Stomach smooth muscle (tissue), 2 donors: Measurements from ENCODE around the gene RPAP3.
"Not testable (repeated sequence)": the region's sequence is repeated elsewhere in the genome, so short reads cannot be mapped to it uniquely, and the experiment has no call there.

ENCODE experiments used
- H3K27ac ChIP-seq: one replicate; pipeline ENCODE4 v1.7.0; 2013; ENCODE audit warnings: mild to moderate bottlenecking, low read length, inconsistent platforms
- H3K27me3 ChIP-seq, 2 donors: one replicate each; pipeline ENCODE4 v1.7.0; 2013; ENCODE audit warnings: low read length in 2 of 2; ENCODE audit not compliant: insufficient read depth in 2 of 2, control insufficient read depth in 1 of 2
- H3K36me3 ChIP-seq, 2 donors: one replicate each; pipeline ENCODE4 v1.7.0; 2013; ENCODE audit warnings: low read length in 2 of 2; ENCODE audit not compliant: control insufficient read depth in 2 of 2, insufficient read depth in 2 of 2
- H3K4me1 ChIP-seq: one replicate; pipeline ENCODE4 v1.7.0; 2013; ENCODE audit warnings: low read length; ENCODE audit not compliant: control insufficient read depth, insufficient read depth
- H3K4me3 ChIP-seq, 2 donors: one replicate each; pipeline ENCODE4 v1.7.0; 2013; ENCODE audit warnings: low read length in 2 of 2
- H3K9ac ChIP-seq, 2 donors: one replicate each; pipeline ENCODE4 v1.7.0; 2013; ENCODE audit warnings: low read length in 2 of 2, mild to moderate bottlenecking in 1 of 2
- H3K9me3 ChIP-seq, 2 donors: one replicate each; pipeline ENCODE4 v1.7.0; 2013; ENCODE audit warnings: low read length in 2 of 2; ENCODE audit not compliant: control insufficient read depth in 2 of 2
- donor health status: healthy.
- donor health status: Pancreatic carcinoma.

Gene RPAP3

DNA sequence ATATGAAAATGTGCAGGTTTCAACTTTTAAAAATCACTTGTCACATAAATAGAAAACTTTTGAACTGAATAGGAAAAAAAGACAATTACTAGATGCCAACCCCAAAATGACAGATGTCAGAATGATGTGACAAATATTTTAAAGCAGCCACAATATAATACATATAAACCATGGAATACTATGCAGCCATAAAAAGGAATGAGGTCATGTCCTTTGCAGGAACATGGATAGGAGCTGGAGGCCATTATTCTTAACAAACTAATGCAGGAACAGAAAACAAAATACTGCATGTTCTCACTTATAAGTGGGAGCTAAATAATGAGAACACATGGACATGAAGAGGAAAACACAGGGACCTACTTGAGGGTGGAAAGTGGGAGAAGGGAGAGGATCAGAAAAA lies 70.1 kb downstream of the RPAP3 start:
- not testable (repeated sequence) for H3K9me3 ChIP-seq, H3K36me3 ChIP-seq, H3K27me3 ChIP-seq, H3K9ac ChIP-seq, H3K4me3 ChIP-seq, H3K4me1 ChIP-seq, H3K27ac ChIP-seq

DNA sequence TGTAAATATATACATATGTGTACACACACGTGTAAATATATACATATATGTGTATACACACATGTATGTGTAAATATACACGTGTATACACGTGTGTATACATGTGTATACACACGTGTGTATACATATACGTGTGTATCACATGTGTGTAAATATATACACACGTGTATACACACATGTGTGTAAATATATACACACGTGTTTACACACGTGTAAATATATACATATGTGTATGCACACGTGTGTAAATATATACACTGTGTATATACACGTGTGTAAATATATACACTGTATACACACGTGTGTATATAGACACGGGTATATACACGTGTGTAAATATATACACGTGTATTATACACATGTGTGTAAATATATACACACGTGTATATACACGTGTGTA lies 71.7 kb downstream of the RPAP3 start:
- Histone ChIP-seq H3K36me3 (no peaks in the 10 kb centered on the region), H3K4me3 (no peak overlapping the region), H3K27me3 (no peaks in the 10 kb centered on the region), H3K4me1 (no peaks in the 10 kb centered on the region), H3K27ac (no peak overlapping the region), H3K9me3 (no peaks in the 10 kb centered on the region), H3K9ac (no peak overlapping the region)

DNA sequence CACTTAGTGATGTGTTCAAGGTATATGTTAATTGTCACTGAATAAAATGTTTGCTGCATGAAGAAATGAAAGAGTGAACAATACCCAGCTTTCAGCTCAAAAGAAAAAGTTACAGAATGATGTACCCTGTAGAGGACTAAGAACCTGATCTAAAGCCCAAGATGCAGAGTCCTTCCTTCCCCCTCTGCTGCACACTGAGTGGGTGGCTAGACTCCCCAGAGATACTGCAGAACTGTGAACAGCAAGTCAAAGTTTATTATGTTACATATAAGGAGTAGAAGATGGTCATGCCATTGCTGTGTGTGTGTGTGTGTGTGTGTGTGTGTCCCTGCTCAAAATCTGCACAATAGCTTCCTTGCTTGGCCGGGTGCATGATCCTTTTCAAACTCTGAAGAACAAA lies 83.9 kb downstream of the RPAP3 start:
- no peak overlapping the region for H3K4me3 ChIP-seq
- no peak overlapping the region for H3K27ac ChIP-seq
- H3K27me3 ChIP-seq: no peaks in the 10 kb centered on the region
- H3K9ac ChIP-seq: no peak overlapping the region
- no peaks in the 10 kb centered on the region for H3K4me1 ChIP-seq
- H3K9me3 ChIP-seq: no peaks in the 10 kb centered on the region
- H3K36me3 ChIP-seq: no peaks in the 10 kb centered on the region

DNA sequence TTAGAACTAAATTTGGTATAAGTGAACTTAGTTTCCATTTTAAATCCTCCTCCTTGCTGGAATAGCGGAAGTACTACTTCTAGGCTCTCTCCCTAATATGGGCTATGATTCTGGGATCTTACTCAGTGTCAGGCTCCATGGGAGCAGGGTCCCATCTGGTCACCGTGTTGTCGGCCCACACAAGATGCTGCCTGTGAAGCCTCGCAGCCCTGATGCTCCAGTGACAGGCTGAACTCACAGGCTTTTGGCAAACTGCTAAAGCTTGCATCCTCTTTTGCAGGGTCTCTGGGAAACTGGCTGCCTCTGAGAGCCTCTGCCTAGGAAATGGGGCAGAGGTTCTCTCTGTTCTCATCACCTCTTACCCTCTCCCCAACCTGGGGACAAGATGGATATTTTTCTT lies 88.4 kb downstream of the RPAP3 start:
- Histone ChIP-seq H3K4me3 (no peak overlapping the region), H3K4me1 (no peaks in the 10 kb centered on the region), H3K36me3 (no peaks in the 10 kb centered on the region), H3K27me3 (no peaks in the 10 kb centered on the region), H3K27ac (no peak overlapping the region), H3K9ac (no peak overlapping the region), H3K9me3 (no peaks in the 10 kb centered on the region)

DNA sequence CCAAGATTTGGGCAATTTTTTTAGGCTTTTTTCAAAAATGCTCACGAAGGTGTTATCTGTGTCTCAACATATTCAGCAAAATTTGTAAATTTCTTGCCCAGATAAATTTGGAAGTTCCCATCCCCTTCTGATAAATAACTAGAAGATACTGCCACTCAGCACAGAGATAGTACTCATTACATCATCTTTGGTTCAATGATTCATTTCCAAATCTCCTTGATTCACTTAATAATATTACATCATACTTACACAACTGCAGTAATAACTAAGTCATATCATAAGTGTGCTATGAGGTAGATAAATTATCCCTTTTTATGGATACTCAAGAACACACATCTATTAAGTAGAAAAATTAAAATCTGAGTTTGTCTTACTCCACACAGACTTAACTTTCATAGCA lies 89.4 kb downstream of the RPAP3 start:
- Histone ChIP-seq H3K27ac (no peak overlapping the region), H3K4me1 (no peaks in the 10 kb centered on the region), H3K4me3 (no peak overlapping the region), H3K27me3 (no peaks in the 10 kb centered on the region), H3K9me3 (no peaks in the 10 kb centered on the region), H3K36me3 (no peaks in the 10 kb centered on the region), H3K9ac (no peak overlapping the region)

DNA sequence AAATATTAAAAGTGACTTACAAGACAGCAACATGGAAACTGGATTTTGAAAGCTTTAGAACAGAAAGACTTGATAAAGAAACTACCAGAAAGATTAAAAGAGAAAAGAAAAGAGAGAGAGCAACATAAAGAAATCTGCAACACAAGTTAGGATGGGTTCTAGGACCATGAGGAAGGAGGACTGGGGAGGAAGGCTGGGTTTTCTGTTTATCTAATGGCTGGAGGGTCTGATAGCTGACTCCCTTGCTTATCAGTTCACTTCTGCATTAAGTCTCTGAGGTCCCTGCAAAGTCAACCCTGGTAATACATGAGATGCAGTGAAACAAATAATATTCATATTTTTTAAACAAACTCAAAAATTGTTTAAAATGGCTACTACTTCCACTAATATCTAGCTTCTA lies 90.1 kb downstream of the RPAP3 start:
- no peak overlapping the region for H3K4me3 ChIP-seq
- no peaks in the 10 kb centered on the region for H3K27me3 ChIP-seq
- H3K4me1 ChIP-seq: no peaks in the 10 kb centered on the region
- no peaks in the 10 kb centered on the region for H3K36me3 ChIP-seq
- H3K27ac ChIP-seq: no peak overlapping the region
- H3K9me3 ChIP-seq: no peaks in the 10 kb centered on the region
- no peak overlapping the region for H3K9ac ChIP-seq

DNA sequence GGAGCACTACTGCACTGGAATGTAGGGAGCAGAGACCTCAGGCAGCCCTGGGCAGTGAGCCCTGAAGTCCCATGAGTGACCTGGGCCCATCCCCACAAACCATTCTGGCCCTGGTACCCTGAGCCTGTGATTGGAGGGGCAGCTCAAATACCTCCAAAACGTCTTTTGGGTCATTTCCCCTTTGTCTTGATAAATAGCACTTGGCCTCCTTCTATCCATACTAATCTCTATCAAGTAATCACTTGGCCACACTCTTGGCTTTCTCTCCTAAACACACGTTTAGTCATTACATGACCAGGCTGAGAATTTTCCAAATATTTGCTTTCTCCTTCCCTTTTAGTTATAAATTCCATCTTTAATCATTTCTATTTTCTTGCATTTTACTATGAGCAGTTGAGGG lies 91.3 kb downstream of the RPAP3 start:
- Histone ChIP-seq H3K27me3 (no peaks in the 10 kb centered on the region), H3K9ac (no peak overlapping the region), H3K9me3 (no peaks in the 10 kb centered on the region), H3K27ac (no peak overlapping the region), H3K4me1 (no peaks in the 10 kb centered on the region), H3K4me3 (no peak overlapping the region), H3K36me3 (no peaks in the 10 kb centered on the region)

DNA sequence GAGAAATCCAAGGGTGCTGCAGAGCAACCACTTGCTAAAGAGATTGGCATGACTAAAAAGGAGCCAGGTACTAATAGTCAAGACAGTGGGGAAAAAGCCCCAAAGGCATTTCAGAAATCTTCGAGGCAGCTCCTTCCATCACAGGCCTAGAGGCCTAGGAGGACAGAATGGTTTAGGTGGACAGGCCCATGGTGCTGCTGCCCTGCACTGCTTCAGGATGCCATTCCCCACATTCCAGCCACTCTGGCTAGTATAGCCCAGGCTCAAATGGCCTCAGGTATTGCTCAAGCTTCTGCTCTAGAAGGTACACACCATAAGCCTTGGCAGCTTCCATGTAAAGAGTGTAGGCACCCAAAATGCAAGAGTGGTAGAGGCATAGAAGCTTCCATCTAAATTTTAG lies 92.9 kb downstream of the RPAP3 start:
- no peaks in the 10 kb centered on the region for H3K36me3 ChIP-seq
- H3K27me3 ChIP-seq: no peaks in the 10 kb centered on the region
- H3K4me3 ChIP-seq: no peak overlapping the region
- H3K9ac ChIP-seq: no peak overlapping the region
- no peaks in the 10 kb centered on the region for H3K4me1 ChIP-seq
- H3K9me3 ChIP-seq: no peaks in the 10 kb centered on the region
- H3K27ac ChIP-seq: no peak overlapping the region

DNA sequence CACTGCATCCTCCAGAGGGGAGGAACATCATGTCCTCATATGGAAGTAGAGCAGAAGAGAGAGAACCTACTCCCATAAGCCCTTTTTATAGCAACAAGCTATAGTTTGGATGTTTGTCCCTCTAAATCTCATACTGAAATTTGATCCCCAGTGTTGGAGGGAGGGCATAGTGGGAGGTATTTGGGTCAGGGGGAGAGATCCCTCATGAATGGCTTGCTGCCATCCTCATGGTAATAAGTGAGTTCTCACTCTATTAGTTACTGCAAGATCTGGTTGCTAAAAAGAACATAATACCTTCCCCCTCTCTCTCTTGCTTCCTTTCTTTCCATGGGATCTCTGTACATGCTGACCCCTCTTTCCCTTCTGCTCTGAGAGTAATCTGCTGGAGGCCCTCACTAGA lies 93.9 kb downstream of the RPAP3 start:
- Histone ChIP-seq H3K27me3 (no peaks in the 10 kb centered on the region), H3K9ac (no peak overlapping the region), H3K27ac (no peak overlapping the region), H3K4me3 (no peak overlapping the region), H3K36me3 (no peaks in the 10 kb centered on the region), H3K9me3 (peaks cover 0 to 2% of the 10 kb centered on the region in 2 donors), H3K4me1 (no peaks in the 10 kb centered on the region)
